ENCODE data around the gene FOXN3. TPM values are rescaled to one million over a fixed set of nuclear protein-coding genes. Genes with fewer than 3 reads are reported as not detected.

FOXN3 gene
- polyA plus RNA-seq, 1 experiment = 46.5 TPM

DNA sequence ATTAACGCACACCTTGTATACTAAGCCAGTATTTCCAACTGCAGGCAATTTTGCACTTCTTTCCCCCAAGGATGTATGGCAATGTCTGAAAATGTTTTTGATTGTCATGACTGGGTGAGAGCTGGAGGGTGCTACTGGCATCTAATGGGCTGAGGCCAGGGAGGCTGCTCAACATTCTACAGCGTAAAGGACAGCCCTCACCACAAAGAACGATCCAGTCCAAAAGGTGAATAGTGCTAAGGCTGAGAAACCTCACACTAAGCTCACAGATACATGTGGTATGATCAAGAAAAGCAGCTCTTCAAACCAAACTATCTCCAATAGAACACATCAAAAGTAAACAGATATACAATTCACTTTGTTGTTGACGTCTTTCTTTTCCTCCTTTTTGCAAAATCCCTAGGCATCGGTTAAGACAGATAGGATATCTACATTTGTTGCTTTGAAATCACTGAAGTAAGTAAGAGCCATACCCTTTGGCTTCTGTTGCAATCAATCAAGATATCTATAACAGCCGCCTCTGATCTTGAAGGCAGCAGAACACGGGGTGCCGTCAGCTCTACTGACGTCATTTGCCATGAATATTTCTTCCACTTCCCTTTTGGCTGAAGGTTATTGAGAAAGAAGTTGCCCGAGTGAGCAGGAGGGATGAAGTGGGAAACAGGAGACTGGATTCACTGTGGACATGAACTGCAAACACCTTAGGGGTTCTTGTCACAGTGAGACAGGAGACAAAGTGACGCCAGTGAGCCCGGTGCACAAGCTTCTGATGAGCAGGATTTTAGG lies 218.3 kb downstream of the FOXN3 start:
- DNase-seq (ENCODE audit: low read depth, low spot score) = no peak
- ChIA-PET POLR2A (no interaction called here), CTCF (no interaction called here)
- Histone ChIP-seq H3K4me3 (ENCODE audit: low read depth, low read length) (no peak overlapping the region), H3K27me3 (ENCODE audit: control insufficient read depth, insufficient read depth, low read length) (no peaks in the 10 kb centered on the region), H3K9me3 (ENCODE audit: control insufficient read depth, insufficient read depth, low read length) (no peaks in the 10 kb centered on the region; the same call in 1 of the 2 replicates), H3K27ac (ENCODE audit: low read depth, low read length) (no peak overlapping the region)
- TF ChIP-seq, protein P1, sequence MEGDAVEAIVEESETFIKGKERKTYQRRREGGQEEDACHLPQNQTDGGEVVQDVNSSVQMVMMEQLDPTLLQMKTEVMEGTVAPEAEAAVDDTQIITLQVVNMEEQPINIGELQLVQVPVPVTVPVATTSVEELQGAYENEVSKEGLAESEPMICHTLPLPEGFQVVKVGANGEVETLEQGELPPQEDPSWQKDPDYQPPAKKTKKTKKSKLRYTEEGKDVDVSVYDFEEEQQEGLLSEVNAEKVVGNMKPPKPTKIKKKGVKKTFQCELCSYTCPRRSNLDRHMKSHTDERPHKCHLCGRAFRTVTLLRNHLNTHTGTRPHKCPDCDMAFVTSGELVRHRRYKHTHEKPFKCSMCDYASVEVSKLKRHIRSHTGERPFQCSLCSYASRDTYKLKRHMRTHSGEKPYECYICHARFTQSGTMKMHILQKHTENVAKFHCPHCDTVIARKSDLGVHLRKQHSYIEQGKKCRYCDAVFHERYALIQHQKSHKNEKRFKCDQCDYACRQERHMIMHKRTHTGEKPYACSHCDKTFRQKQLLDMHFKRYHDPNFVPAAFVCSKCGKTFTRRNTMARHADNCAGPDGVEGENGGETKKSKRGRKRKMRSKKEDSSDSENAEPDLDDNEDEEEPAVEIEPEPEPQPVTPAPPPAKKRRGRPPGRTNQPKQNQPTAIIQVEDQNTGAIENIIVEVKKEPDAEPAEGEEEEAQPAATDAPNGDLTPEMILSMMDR (IDR thresholded peaks at IDR 0.05; ENCODE audit: low read depth, low read length) = no peak

DNA sequence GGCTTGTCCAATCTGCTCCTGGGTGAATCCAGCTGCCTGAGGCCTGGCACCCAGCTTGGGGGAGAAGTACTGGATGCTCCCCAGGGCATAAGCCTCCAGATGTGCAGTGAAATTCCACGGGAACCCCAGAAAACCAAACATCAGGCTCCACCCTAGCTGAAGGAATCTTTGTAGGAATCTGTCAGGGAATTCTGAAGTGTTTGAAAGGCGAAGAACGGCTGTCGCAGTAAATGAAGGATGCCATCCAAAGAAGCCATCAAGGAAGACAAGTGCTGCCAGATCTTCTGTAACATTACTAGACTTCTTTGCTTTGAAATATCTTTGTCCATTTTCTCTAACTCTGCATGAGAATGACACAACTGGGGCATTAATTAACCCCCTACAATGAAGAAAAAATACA lies 219.4 kb downstream of the FOXN3 start:
- H3K9me3 ChIP-seq (ENCODE audit: control insufficient read depth, insufficient read depth, low read length) = no peaks in the 10 kb centered on the region; the same call in 1 of the 2 replicates
- CTCF ChIA-PET = no interaction called here

DNA sequence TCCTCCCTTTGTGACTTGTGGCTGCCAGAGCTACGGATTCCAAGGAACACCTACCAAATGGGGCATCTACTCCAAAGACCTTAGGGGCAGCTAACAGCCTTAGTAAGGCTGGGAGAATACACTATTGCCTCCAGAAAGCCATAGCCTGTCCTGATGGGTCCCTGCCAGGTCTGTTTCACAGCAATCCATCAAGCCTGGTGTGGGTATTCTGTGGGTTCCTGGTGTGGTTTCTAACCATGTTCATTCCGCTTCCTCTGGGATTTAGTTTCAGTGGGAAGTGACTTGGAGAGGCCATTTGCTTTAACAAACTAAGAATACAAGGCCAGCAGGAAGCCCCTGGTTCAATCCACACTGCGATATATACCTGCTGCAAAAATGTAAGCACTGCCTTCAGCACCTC lies 220.5 kb downstream of the FOXN3 start:
- Histone ChIP-seq H3K9me3 (ENCODE audit: control insufficient read depth, insufficient read depth, low read length) (no peaks in the 10 kb centered on the region; the same call in 1 of the 2 replicates), H3K4me3 (ENCODE audit: low read depth, low read length) (no peak overlapping the region), H3K27me3 (ENCODE audit: control insufficient read depth, insufficient read depth, low read length) (no peaks in the 10 kb centered on the region), H3K27ac (ENCODE audit: low read depth, low read length) (no peak overlapping the region)
- TF ChIP-seq, protein P1 (IDR thresholded peaks at IDR 0.05; ENCODE audit: low read depth, low read length) = no peak
- ChIA-PET POLR2A (no interaction called here), CTCF (no interaction called here)
- DNase-seq (ENCODE audit: low read depth, low spot score) = no peak

More for the DNA sequence above, 219.4 kb downstream of the FOXN3 start:
- POLR2A ChIA-PET = no interaction called here
- Histone ChIP-seq H3K27ac (ENCODE audit: low read depth, low read length) (no peak overlapping the region), H3K4me3 (ENCODE audit: low read depth, low read length) (no peak overlapping the region), H3K27me3 (ENCODE audit: control insufficient read depth, insufficient read depth, low read length) (no peaks in the 10 kb centered on the region)
- DNase-seq (ENCODE audit: low read depth, low spot score) = no peak
- TF ChIP-seq, protein P1 (IDR thresholded peaks at IDR 0.05; ENCODE audit: low read depth, low read length) = no peak

DNA sequence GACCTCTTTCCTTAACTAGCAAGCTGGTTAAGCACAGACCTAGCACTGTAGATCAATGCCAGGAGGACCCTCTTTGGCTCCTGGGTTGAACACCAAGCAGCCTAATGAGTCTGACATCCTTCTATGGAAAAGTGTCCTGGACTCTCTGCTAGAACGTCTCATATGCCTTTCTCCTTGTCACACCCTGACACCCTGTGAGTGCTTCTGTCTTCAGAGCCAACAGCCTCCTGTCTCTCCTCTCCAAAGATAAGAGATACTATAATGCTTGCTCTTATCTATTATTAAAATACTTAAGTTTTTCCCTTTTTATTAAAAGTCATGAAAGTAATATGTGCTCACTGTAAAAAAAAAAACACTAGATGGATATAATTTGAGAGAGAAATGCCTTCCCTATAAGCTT lies 222.7 kb downstream of the FOXN3 start:
- ChIA-PET CTCF (no interaction called here), POLR2A (no interaction called here)
- Histone ChIP-seq H3K4me3 (ENCODE audit: low read depth, low read length) (no peak overlapping the region), H3K27me3 (ENCODE audit: control insufficient read depth, insufficient read depth, low read length) (no peaks in the 10 kb centered on the region), H3K9me3 (ENCODE audit: control insufficient read depth, insufficient read depth, low read length) (no peaks in the 10 kb centered on the region; the same call in 1 of the 2 replicates), H3K27ac (ENCODE audit: low read depth, low read length) (no peak overlapping the region)
- DNase-seq (ENCODE audit: low read depth, low spot score) = no peak
- TF ChIP-seq, protein P1 (IDR thresholded peaks at IDR 0.05; ENCODE audit: low read depth, low read length) = no peak

DNA sequence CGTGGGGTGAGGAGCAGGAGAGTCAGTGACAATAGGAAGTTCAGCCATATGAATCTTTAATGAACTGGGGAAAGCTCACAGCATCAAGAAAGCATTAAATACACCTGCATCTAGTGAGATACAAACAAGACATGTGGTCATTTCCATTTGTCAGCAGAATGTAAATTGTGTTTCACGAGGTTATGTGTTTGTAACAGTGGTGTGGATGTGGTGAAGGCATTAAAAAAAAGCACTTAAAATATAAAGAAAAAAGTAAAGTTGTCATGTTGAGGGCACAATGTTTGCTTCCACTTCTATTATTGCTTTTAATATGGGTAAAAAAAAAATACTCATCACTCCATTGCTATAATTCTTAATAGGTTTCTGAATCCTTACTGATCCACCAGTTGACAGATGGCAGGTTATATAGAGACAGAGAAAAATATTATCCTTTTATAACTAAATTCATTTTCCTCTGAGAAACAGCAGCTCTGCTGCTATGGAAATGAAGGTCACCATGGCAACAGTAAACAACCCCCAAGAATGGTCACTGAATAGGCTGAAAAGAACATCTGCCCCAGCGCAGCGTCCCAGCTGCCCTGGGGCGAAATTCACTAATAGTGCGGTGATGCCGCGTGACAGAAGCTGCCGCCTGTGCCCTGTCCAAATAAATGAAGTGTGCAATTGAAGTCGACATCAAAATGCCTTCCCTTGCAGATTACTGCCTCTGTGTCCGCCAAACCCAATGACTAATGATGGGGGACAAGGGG lies 226.1 kb downstream of the FOXN3 start:
- POLR2A ChIA-PET = no interaction called here
- Histone ChIP-seq H3K4me3 (ENCODE audit: low read depth, low read length) (no peak overlapping the region), H3K27me3 (ENCODE audit: control insufficient read depth, insufficient read depth, low read length) (no peaks in the 10 kb centered on the region), H3K9me3 (ENCODE audit: control insufficient read depth, insufficient read depth, low read length) (no peaks in the 10 kb centered on the region), H3K27ac (ENCODE audit: low read depth, low read length) (no peak overlapping the region)
- CTCF ChIA-PET = no interaction called here
- no peak for DNase-seq (ENCODE audit: low read depth, low spot score)
- TF ChIP-seq, protein P1 (IDR thresholded peaks at IDR 0.05; ENCODE audit: low read depth, low read length) = no peak
